GM19099 (cell line): ENCODE measurements around the gene IKZF3.

Experiments used
- POLR2A ChIP-seq: IDR thresholded peaks from 3 replicates; pipeline ENCODE4 v1.6.1; 2011; ENCODE audit warnings: low read depth; ENCODE audit not compliant: insufficient read length; ENCODE audit errors: extremely low read depth

The IKZF3 gene

GRCh38 chr17:39744836-39745215 lies 119.3 kb downstream of the IKZF3 start:
- no peak for TF ChIP-seq POLR2A

GRCh38 chr17:39744075-39744835 lies 119.9 kb downstream of the IKZF3 start:
- TF ChIP-seq POLR2A = no peak

GRCh38 chr17:39742856-39743436 lies 121.2 kb downstream of the IKZF3 start:
- TF ChIP-seq POLR2A = no peak

- TF ChIP-seq POLR2A = no peak
Measured at GRCh38 chr17:39742126-39742855, 121.8 kb downstream of the IKZF3 start.

- no peak for TF ChIP-seq POLR2A
Measured at GRCh38 chr17:39740357-39741111, 123.6 kb downstream of the IKZF3 start.

GRCh38 chr17:39739885-39740356 lies 124.2 kb downstream of the IKZF3 start:
- TF ChIP-seq POLR2A = no peak

- no peak for TF ChIP-seq POLR2A
Measured at GRCh38 chr17:39738983-39739884, 124.9 kb downstream of the IKZF3 start.

GRCh38 chr17:39738568-39738901 lies 125.6 kb downstream of the IKZF3 start:
- TF ChIP-seq POLR2A = no peak

GRCh38 chr17:39737760-39738567 lies 126.1 kb downstream of the IKZF3 start, which contains the start of gene GRB7:
Gene GRB7, plus strand, starts transcription at chr17:39737938. Its CDS starts 4,364 bp downstream, at chr17:39742302.
- no peak for TF ChIP-seq POLR2A

GRCh38 chr17:39737206-39737759 lies 126.8 kb downstream of the IKZF3 start:
- no peak for TF ChIP-seq POLR2A

GRCh38 chr17:39736319-39737165 lies 127.6 kb downstream of the IKZF3 start:
- no peak for TF ChIP-seq POLR2A

- TF ChIP-seq POLR2A = no peak
Measured at GRCh38 chr17:39735882-39736281, 128.2 kb downstream of the IKZF3 start.

- no peak for TF ChIP-seq POLR2A
Measured at GRCh38 chr17:39732586-39732985, 131.5 kb downstream of the IKZF3 start.
